ENCODE results near the gene TAX1BP1.

GRCh38 chr7:27866256-27866655, 126.3 kb downstream of the TAX1BP1 start:
- TF ChIP-seq CTCF (IDR thresholded peaks at IDR 0.05) (no peak), POLR2A (IDR thresholded peaks at IDR 0.05) (no peak)
